Measurements from ENCODE around the gene PLOD3.

The PLOD3 gene

DNA sequence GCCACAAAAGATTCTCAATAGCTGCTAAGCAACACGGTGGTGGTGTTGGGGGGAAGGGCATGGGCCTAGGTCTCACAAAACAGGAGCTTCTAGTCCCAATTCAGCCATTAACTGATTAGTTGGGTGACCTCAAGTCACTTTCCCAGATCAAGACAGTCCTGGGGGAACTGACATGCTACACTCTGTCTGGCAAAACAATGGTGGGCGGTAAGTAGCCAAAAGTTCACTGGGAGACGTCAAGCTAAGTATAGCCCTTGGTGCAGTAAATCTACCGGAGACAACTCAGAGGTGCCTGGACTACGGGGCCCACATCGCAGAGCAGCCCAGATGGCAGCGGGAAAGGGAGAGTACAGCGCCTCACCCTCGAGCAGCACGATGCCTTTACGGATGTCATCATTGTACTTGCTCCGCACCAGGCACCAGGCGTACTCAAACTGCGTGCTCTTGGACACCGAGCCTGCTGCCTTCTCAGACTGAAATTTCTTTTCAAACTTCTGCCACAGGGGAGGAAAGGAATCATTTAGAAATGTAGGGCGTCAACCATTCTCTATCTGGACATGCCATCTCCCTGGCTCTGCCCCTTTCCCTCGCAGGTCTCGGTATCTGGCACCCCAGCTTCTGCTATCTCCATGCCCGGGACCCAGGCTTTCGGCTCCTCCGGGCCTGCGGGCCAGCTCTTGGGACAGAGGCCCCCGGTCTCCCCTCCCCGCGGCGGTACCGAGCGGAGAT is 26.4 kb upstream of the PLOD3 start:
- ChIA-PET CTCF (interaction anchor here (0.5 to 4.7 kb wide), 22 partner anchors 9 to 1092 kb away, joined by 3 to 57 read pairs (median 3); partner anchors contain the start of genes PLOD3 and ZNHIT1), POLR2A (interaction anchor here (0.6 to 2.7 kb wide), 3 partner anchors 26 to 689 kb away, joined by 3 to 12 read pairs (median 3); partner anchors contain the start of genes PLOD3 and ZNHIT1)
- Histone ChIP-seq H3K4me1 (ENCODE audit: control extremely low read depth in 1 of 4, control insufficient read depth in 4 of 4, insufficient read depth in 4 of 4, low read length in 3 of 4) (peaks cover 0 to 60% (median 54%) of the 10 kb centered on the region in 4 experiments), H3K36me3 (ENCODE audit: control insufficient read depth in 4 of 4, insufficient read depth in 4 of 4, low read length in 3 of 4) (peaks cover 2 to 36% (median 8%) of the 10 kb centered on the region in 4 experiments), H3K4me3 (ENCODE audit: control insufficient read depth in 1 of 7, extremely low read depth in 1 of 7, insufficient read depth in 4 of 7, low read depth in 2 of 7, low read length in 6 of 7) (peak overlapping the region; percentile 30 to 97 (median 92)), H3K27ac (ENCODE audit: insufficient read depth in 1 of 2, low read depth in 1 of 2, low read length in 2 of 2, poor library complexity in 1 of 2, severe bottlenecking in 2 of 2) (peak overlapping the region; percentile 79 to 90), H3K27me3 (replicated peaks in 2 of 5; ENCODE audit: control insufficient read depth in 4 of 5, insufficient read depth in 5 of 5, low read length in 4 of 5) (no peaks in the 10 kb centered on the region), H3K9me3 (ENCODE audit: control extremely low read depth in 1 of 5, control insufficient read depth in 4 of 5, insufficient read depth in 2 of 5, low read depth in 1 of 5, low read length in 4 of 5) (no peaks in the 10 kb centered on the region)
- WGBS (ENCODE audit: insufficient coverage) = 15% methylated on average over 27 of the region's 28 CpGs
- peak in 2 of 3 donors; percentile 80 to 87 for DNase-seq

DNA sequence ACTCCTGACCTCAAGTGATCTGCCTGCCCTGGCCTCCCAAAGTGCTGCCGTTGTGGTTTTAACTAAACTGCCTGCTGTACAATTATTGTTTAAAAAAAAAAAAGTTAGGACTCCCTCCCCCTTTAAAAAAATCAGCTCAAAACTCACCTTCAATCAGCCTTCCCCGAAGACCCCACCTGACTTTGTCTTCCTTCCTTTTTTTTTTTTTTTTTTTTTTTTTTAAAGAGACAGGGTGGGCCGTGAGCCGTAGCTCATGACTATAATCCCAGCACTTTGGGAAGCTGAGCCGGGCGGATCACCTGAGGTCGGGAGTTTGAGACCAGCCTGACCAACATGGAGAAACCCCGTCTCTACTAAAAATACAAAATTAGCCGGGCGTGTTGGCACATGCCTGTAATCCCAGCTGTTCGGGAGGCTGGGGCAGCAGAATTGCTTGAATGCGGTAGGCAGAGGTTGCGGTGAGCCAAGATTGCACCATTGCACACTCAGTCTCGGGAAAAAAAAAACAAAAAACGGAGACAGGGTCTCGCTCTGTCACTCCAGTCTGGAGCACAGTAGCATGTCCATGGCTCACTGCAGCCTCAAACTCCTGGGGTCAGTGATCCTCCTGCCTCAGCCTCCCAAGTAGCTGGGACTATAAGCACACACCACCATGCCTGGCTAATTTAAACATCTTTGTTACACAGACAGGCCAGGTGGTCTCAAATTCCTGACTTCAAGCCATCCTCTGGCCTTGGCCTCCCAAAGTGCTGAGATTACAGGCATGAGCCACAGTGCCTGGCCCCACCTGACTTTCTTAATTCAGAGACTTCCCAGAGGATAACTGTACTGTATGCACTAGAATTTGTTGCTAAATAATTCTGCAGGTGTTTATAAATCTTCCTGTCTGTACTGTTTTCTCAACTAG is 24.3 kb upstream of the PLOD3 start:
- DNase-seq = peak; percentile 32 to 81 (median 78)
- POLR2A ChIA-PET = interaction anchor here (0.6 kb wide), 1 partner anchor 64 kb away, joined by 3 read pairs; no protein-coding TSS in a partner anchor
- Histone ChIP-seq H3K4me3 (ENCODE audit: control insufficient read depth in 1 of 7, extremely low read depth in 1 of 7, insufficient read depth in 4 of 7, low read depth in 2 of 7, low read length in 6 of 7) (peak overlapping the region in 3 of 7 experiments; percentile 38 to 43 (median 41)), H3K36me3 (ENCODE audit: control insufficient read depth in 4 of 4, insufficient read depth in 4 of 4, low read length in 3 of 4) (peaks cover 0 to 28% (median 5%) of the 10 kb centered on the region in 4 experiments), H3K27ac (ENCODE audit: insufficient read depth in 1 of 2, low read depth in 1 of 2, low read length in 2 of 2, poor library complexity in 1 of 2, severe bottlenecking in 2 of 2) (peak overlapping the region in 1 of 2 experiments; percentile 29), H3K4me1 (ENCODE audit: control extremely low read depth in 1 of 4, control insufficient read depth in 4 of 4, insufficient read depth in 4 of 4, low read length in 3 of 4) (peaks cover 2 to 80% (median 74%) of the 10 kb centered on the region in 4 experiments), H3K9me3 (ENCODE audit: control extremely low read depth in 1 of 5, control insufficient read depth in 4 of 5, insufficient read depth in 2 of 5, low read depth in 1 of 5, low read length in 4 of 5) (no peaks in the 10 kb centered on the region), H3K27me3 (replicated peaks in 2 of 5; ENCODE audit: control insufficient read depth in 4 of 5, insufficient read depth in 5 of 5, low read length in 4 of 5) (no peaks in the 10 kb centered on the region)
- CTCF ChIA-PET = interaction anchor here (0.6 to 4.7 kb wide), 5 partner anchors 17 to 108 kb away, joined by 3 to 57 read pairs (median 3); partner anchors contain the start of genes PLOD3 and ZNHIT1
- 66% methylated on average over 7 of the region's 16 CpGs for WGBS (ENCODE audit: insufficient coverage)

DNA sequence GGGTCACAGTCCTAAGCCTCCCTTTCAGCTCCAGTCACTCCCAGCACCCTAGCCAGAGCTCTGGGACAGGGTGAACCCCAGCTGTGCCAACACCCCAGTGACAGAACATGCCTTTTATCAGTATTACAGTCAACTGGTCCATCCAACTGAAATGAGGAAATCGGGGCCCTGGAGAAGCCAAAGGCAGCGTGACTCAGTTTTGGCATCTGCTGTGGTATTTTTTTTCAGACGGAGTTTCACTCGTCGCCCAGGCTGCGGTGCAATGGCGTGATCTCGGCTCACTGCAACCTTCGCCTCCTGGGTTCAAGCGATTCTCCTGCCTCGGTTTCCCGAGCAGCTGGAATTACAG is 23.6 kb upstream of the PLOD3 start:
- Histone ChIP-seq H3K27ac (ENCODE audit: insufficient read depth in 1 of 2, low read depth in 1 of 2, low read length in 2 of 2, poor library complexity in 1 of 2, severe bottlenecking in 2 of 2) (peak overlapping the region in 1 of 2 experiments; percentile 70), H3K4me1 (ENCODE audit: control extremely low read depth in 1 of 4, control insufficient read depth in 4 of 4, insufficient read depth in 4 of 4, low read length in 3 of 4) (peaks cover 2 to 87% (median 79%) of the 10 kb centered on the region in 4 experiments), H3K36me3 (ENCODE audit: control insufficient read depth in 4 of 4, insufficient read depth in 4 of 4, low read length in 3 of 4) (peaks cover 0 to 26% (median 5%) of the 10 kb centered on the region in 4 experiments), H3K9me3 (ENCODE audit: control extremely low read depth in 1 of 5, control insufficient read depth in 4 of 5, insufficient read depth in 2 of 5, low read depth in 1 of 5, low read length in 4 of 5) (no peaks in the 10 kb centered on the region), H3K27me3 (replicated peaks in 2 of 5; ENCODE audit: control insufficient read depth in 4 of 5, insufficient read depth in 5 of 5, low read length in 4 of 5) (no peaks in the 10 kb centered on the region), H3K4me3 (ENCODE audit: control insufficient read depth in 1 of 7, extremely low read depth in 1 of 7, insufficient read depth in 4 of 7, low read depth in 2 of 7, low read length in 6 of 7) (peak overlapping the region in 3 of 7 experiments; percentile 9 to 38 (median 26))
- ChIA-PET POLR2A (no interaction called here), CTCF (interaction anchor here (0.8 to 1.0 kb wide), 2 partner anchors 23 to 42 kb away, joined by 3 to 5 read pairs; partner anchors contain the start of genes PLOD3 and ZNHIT1)
- DNase-seq = peak in 2 of 3 donors; percentile 56 to 67
- WGBS (ENCODE audit: insufficient coverage) = 55% methylated on average over 12 of the region's 12 CpGs

DNA sequence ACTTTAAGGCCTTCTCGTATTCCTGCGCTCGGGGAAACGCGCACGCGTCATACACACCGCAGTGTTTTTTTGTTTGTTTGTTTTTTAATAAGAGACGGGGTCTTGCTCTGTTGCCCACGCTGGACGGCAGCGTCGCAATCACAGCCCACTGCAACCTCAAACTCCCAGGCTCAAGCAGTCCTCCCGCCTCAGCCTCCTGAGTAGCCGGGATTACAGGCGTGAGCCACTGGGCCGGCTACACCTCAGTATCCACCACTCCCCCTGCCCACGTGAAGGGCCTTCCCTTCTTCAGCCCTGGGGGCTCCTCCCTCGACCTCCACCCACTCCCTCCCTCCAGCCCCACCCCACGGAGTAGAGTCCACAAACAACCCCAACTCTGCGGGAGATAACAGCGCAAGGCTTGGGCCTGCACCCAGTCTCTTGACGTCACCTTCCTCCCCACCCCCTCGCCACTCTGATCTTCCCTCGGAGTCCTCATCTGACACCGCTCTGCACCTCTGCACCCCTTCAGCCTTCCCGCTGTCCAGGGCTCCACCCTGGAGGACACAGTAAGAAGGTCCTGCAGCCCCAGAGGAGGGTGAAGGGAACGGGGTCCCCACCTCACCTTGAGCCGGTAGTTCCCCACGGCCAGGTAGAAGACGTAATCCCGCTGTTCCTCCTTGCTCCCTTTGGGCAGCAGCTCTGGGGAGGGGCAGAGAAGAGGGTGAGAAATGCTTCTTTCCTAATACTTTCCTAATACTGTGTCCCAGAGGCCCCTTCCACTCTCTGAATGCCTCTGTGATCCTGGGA is 23.0 kb upstream of the PLOD3 start:
- no peaks in the 10 kb centered on the region for H3K9me3 ChIP-seq (ENCODE audit: control extremely low read depth in 1 of 5, control insufficient read depth in 4 of 5, insufficient read depth in 2 of 5, low read depth in 1 of 5, low read length in 4 of 5)
- H3K27me3 ChIP-seq (replicated peaks in 2 of 5; ENCODE audit: control insufficient read depth in 4 of 5, insufficient read depth in 5 of 5, low read length in 4 of 5) = no peaks in the 10 kb centered on the region
- WGBS (ENCODE audit: insufficient coverage) = 88% methylated on average over 20 of the region's 32 CpGs
- H3K4me3 ChIP-seq (ENCODE audit: control insufficient read depth in 1 of 7, extremely low read depth in 1 of 7, insufficient read depth in 4 of 7, low read depth in 2 of 7, low read length in 6 of 7) = peak overlapping the region in 3 of 7 experiments; percentile 18 to 38 (median 26)
- H3K27ac ChIP-seq (ENCODE audit: insufficient read depth in 1 of 2, low read depth in 1 of 2, low read length in 2 of 2, poor library complexity in 1 of 2, severe bottlenecking in 2 of 2) = peak overlapping the region in 1 of 2 experiments; percentile 70
- H3K4me1 ChIP-seq (ENCODE audit: control extremely low read depth in 1 of 4, control insufficient read depth in 4 of 4, insufficient read depth in 4 of 4, low read length in 3 of 4) = peaks cover 2 to 88% (median 82%) of the 10 kb centered on the region in 4 experiments
- ChIA-PET POLR2A (no interaction called here), CTCF (interaction anchor here (0.8 to 1.0 kb wide), 2 partner anchors 23 to 42 kb away, joined by 3 to 5 read pairs; partner anchors contain the start of genes PLOD3 and ZNHIT1)
- DNase-seq = no peak
- peaks cover 0 to 22% (median 5%) of the 10 kb centered on the region in 4 experiments for H3K36me3 ChIP-seq (ENCODE audit: control insufficient read depth in 4 of 4, insufficient read depth in 4 of 4, low read length in 3 of 4)

GRCh38 chr7:101239951-101240220 is 22.5 kb upstream of the PLOD3 start:
- ChIA-PET CTCF (no interaction called here), POLR2A (no interaction called here)
- Histone ChIP-seq H3K36me3 (ENCODE audit: control insufficient read depth in 4 of 4, insufficient read depth in 4 of 4, low read length in 3 of 4) (peaks cover 0 to 26% (median 5%) of the 10 kb centered on the region in 4 experiments), H3K4me1 (ENCODE audit: control extremely low read depth in 1 of 4, control insufficient read depth in 4 of 4, insufficient read depth in 4 of 4, low read length in 3 of 4) (peaks cover 2 to 88% (median 84%) of the 10 kb centered on the region in 4 experiments), H3K27me3 (replicated peaks in 2 of 5; ENCODE audit: control insufficient read depth in 4 of 5, insufficient read depth in 5 of 5, low read length in 4 of 5) (no peaks in the 10 kb centered on the region), H3K4me3 (ENCODE audit: control insufficient read depth in 1 of 7, extremely low read depth in 1 of 7, insufficient read depth in 4 of 7, low read depth in 2 of 7, low read length in 6 of 7) (peak overlapping the region in 1 of 7 experiments; percentile 18), H3K27ac (ENCODE audit: insufficient read depth in 1 of 2, low read depth in 1 of 2, low read length in 2 of 2, poor library complexity in 1 of 2, severe bottlenecking in 2 of 2) (peak overlapping the region in 1 of 2 experiments; percentile 72), H3K9me3 (ENCODE audit: control extremely low read depth in 1 of 5, control insufficient read depth in 4 of 5, insufficient read depth in 2 of 5, low read depth in 1 of 5, low read length in 4 of 5) (no peaks in the 10 kb centered on the region)
- WGBS (ENCODE audit: insufficient coverage) = 96% methylated on average over 4 of the region's 9 CpGs
- DNase-seq = no peak

- H3K9me3 ChIP-seq (ENCODE audit: control extremely low read depth in 1 of 5, control insufficient read depth in 4 of 5, insufficient read depth in 2 of 5, low read depth in 1 of 5, low read length in 4 of 5) = no peaks in the 10 kb centered on the region
- no peak for DNase-seq
- H3K4me3 ChIP-seq (ENCODE audit: control insufficient read depth in 1 of 7, extremely low read depth in 1 of 7, insufficient read depth in 4 of 7, low read depth in 2 of 7, low read length in 6 of 7) = peak overlapping the region in 5 of 7 experiments; percentile 15 to 80 (median 77)
- 46% methylated on average over 18 of the region's 27 CpGs for WGBS (ENCODE audit: insufficient coverage)
- peak overlapping the region; percentile 54 to 72 for H3K27ac ChIP-seq (ENCODE audit: insufficient read depth in 1 of 2, low read depth in 1 of 2, low read length in 2 of 2, poor library complexity in 1 of 2, severe bottlenecking in 2 of 2)
- peaks cover 0 to 30% (median 5%) of the 10 kb centered on the region in 4 experiments for H3K36me3 ChIP-seq (ENCODE audit: control insufficient read depth in 4 of 4, insufficient read depth in 4 of 4, low read length in 3 of 4)
- CTCF ChIA-PET = interaction anchor here (1.0 to 4.0 kb wide), 3 partner anchors 9 to 51 kb away, joined by 3 to 24 read pairs (median 5); partner anchors contain the start of genes PLOD3 and ZNHIT1
- H3K27me3 ChIP-seq (replicated peaks in 2 of 5; ENCODE audit: control insufficient read depth in 4 of 5, insufficient read depth in 5 of 5, low read length in 4 of 5) = no peaks in the 10 kb centered on the region
- peaks cover 2 to 86% (median 84%) of the 10 kb centered on the region in 4 experiments for H3K4me1 ChIP-seq (ENCODE audit: control extremely low read depth in 1 of 4, control insufficient read depth in 4 of 4, insufficient read depth in 4 of 4, low read length in 3 of 4)
- POLR2A ChIA-PET = interaction anchor here (0.7 kb wide), 1 partner anchor 20 kb away, joined by 3 read pairs; no protein-coding TSS in a partner anchor
Observed at GRCh38 chr7:101239191-101239950, 22.0 kb upstream of the PLOD3 start.

Data from common myeloid progenitor, CD34-positive (primary cell).